Heart left ventricle (tissue), 16 donors: ENCODE results near the gene SPATA7. TPM values are rescaled to one million over a fixed set of nuclear protein-coding genes. Genes with fewer than 3 reads are reported as not detected.

Experiments used
- ATAC-seq, 4 donors: fragments of 200-7000 bp; cut with Tn5 transposase; one replicate each; pipeline ENCODE4 v1.9.1; 2020 to 2022; ENCODE audit warnings: moderate library complexity in 4 of 4, mild to moderate bottlenecking in 3 of 4, moderate number of reproducible peaks in 1 of 4
- DNase-seq, 5 donors: peaks; one replicate each; pipeline ENCODE4 v3.0.0-alpha.2; 2020
- H3K27ac ChIP-seq, 12 donors: fragments of 200-600 bp; sonication (generic) in 4 of 12; one replicate each; pipeline versions ENCODE4 v1.5.0 to v1.8.0; 2016 to 2022; ENCODE audit warnings: mild to moderate bottlenecking in 2 of 12
- H3K27me3 ChIP-seq, 9 donors: fragments of 200-600 bp; sonication (generic) in 2 of 9; one replicate each; pipeline versions ENCODE4 v1.5.1 to v1.8.0; 2016 to 2022; ENCODE audit warnings: mild to moderate bottlenecking in 3 of 9
- H3K36me3 ChIP-seq, 9 donors: fragments of 200-600 bp; sonication (generic) in 2 of 9; one replicate each; pipeline versions ENCODE4 v1.5.0 to v1.8.0; 2018 to 2022; ENCODE audit warnings: mild to moderate bottlenecking in 2 of 9
- H3K4me1 ChIP-seq, 12 donors: fragments of 200-600 bp; sonication (generic) in 4 of 12; one replicate each; pipeline versions ENCODE4 v1.5.0 to v1.8.0; 2016 to 2022; ENCODE audit warnings: mild to moderate bottlenecking in 3 of 12
- H3K4me3 ChIP-seq, 12 donors: fragments of 200-600 bp; sonication (generic) in 4 of 12; one replicate each; pipeline versions ENCODE4 v1.5.0 to v1.8.0; 2017 to 2022; ENCODE audit warnings: mild to moderate bottlenecking in 9 of 12, moderate library complexity in 4 of 12
- H3K9me3 ChIP-seq, 12 donors: fragments of 200-600 bp; sonication (generic) in 4 of 12; one replicate each; pipeline versions ENCODE4 v1.5.0 to v1.8.0; 2016 to 2022; ENCODE audit warnings: mild to moderate bottlenecking in 1 of 12
- POLR2A ChIP-seq, 2 donors: fragments of 450-650 bp; IDR thresholded peaks; one replicate each; pipeline ENCODE4 v1.6.1; 2017; ENCODE audit warnings: antibody characterized with exemption in 2 of 2, mild to moderate bottlenecking in 2 of 2, moderate library complexity in 2 of 2
- WGBS, 4 donors: extraction: QIAGEN DNeasy Blood & Tissue Kit in 2 of 4; methylation state at CpG; one replicate each; pipeline versions ENCODE4 v1.1.5 to v1.1.7; 2013 to 2018; 5-methylcytosine and 5-hydroxymethylcytosine counted together
- intact Hi-C, 10 donors: fragments of 100-400 bp; cut with DNase I; formaldehyde crosslinking; loops; one replicate each; pipeline versions ENCODE4 v1.11.1 to v1.14.2; 2022
- polyA plus RNA-seq, 2 donors: library from polyadenylated mRNA; stranded (reverse); fragments of 200-250 nt; gene quantifications; one replicate each; pipeline ENCODE4 v1.2.3, GENCODE V29; 2013
- total RNA-seq, 9 donors: library from RNA; depleted of rRNA in 2 of 9; stranded (reverse); fragments of >200 nt in 2 of 9; fragmentation: NEBNext Ultra II Directional in 3 of 9; extraction: Animal tissue kit (Norgen Biotek cat#: 25700) in 3 of 9; gene quantifications; one replicate each; pipeline versions ENCODE4 v1.1.0 to v1.2.4, GENCODE V29; 2016 to 2023
- TF ChIP-seq, protein P1 (sequence below), 12 donors: fragments of 200-600 bp; sonication (generic) in 4 of 12; IDR thresholded peaks; one replicate each; pipeline versions ENCODE4 v1.5.0 to v1.8.0; 2018 to 2022; ENCODE audit warnings: antibody characterized with exemption in 12 of 12, mild to moderate bottlenecking in 5 of 12
- donor health status: ischemic (EF 13 %, LVEDD 7.1; RV severe dilation, severe dysfunction).
- donor health status: healthy with polysubstance abuse.
- donor health status: DM: no; HTN: yes; CAD: no.
- donor health status: DM: no; HTN: no; CAD: no.
- donor health status: ischemic (EF 25% LVEDD 6.9; RV normal size, moderate dysfunction).
- donor health status: ischemic (EF 25% LVEDD 5.7; RV mildly dilated, moderate dysfunction).
- donor health status: healthy.
- donor health status: DM: yes; HTN: yes; CAD: no.
- donor health status: ischemic (EF 35%, LVEDD 5.7; RV mildly dilated, moderate dysfunction).
- donor health status: nonischemic (EF 11% LVEDD 7.7; RV severe dilation, severe dysfunction).
- donor health status: DM: yes; HTN: yes; CAD: no.
- donor health status: PGD.
- donor health status: ischemic (EF 29% LVEDD 5.4; RV normal size, mild dysfunction).
- donor health status: nonischemic (EF 23%, LVEDD 6.1; RV moderate dilation, normal function).

The SPATA7 gene
- total and polyA plus RNA-seq, 11 donors: 3.1 to 15.1 (median 8.2) TPM

GRCh38 chr14:88354358-88354757, 31.1 kb upstream of the SPATA7 start:
- no peak for ATAC-seq
- Histone ChIP-seq H3K36me3 (no peaks in the 10 kb centered on the region), H3K4me1 (no peaks in the 10 kb centered on the region), H3K27ac (no peak overlapping the region), H3K27me3 (no peaks in the 10 kb centered on the region), H3K9me3 (no peaks in the 10 kb centered on the region), H3K4me3 (no peak overlapping the region)
- 49 to 87% (median 80%) methylated on average over 3 of the region's 3 CpGs for WGBS, 4 donors
- no peak for DNase-seq
- TF ChIP-seq POLR2A (IDR thresholded peaks at IDR 0.05): no peak
- TF ChIP-seq, protein P1, sequence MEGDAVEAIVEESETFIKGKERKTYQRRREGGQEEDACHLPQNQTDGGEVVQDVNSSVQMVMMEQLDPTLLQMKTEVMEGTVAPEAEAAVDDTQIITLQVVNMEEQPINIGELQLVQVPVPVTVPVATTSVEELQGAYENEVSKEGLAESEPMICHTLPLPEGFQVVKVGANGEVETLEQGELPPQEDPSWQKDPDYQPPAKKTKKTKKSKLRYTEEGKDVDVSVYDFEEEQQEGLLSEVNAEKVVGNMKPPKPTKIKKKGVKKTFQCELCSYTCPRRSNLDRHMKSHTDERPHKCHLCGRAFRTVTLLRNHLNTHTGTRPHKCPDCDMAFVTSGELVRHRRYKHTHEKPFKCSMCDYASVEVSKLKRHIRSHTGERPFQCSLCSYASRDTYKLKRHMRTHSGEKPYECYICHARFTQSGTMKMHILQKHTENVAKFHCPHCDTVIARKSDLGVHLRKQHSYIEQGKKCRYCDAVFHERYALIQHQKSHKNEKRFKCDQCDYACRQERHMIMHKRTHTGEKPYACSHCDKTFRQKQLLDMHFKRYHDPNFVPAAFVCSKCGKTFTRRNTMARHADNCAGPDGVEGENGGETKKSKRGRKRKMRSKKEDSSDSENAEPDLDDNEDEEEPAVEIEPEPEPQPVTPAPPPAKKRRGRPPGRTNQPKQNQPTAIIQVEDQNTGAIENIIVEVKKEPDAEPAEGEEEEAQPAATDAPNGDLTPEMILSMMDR (IDR thresholded peaks at IDR 0.05): no peak
- intact Hi-C loops: no loop called here

DNA sequence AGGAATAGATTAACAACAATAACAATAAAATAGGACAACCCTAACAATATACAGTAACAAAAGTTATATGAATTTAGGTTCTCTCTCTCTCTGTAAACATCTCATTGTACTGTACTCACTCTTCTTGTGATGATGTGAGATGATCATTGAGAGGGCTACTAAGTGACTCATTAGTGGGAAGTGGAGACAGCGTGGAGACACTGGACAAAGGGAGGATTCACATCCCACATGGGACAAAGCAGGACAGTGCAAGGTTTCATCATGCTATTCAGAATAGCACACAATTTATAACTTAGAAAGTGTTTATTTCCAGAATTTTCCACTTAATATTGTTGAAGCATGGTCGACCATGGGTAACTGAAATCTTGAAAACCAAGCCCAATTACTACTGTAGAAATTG, 26.0 kb upstream of the SPATA7 start:
- no peaks in the 10 kb centered on the region for H3K9me3 ChIP-seq
- WGBS, 4 donors: 56 to 70% (median 62%) methylated on average over 2 of the region's 2 CpGs
- ATAC-seq (no peak), DNase-seq (no peak)
- TF ChIP-seq, protein P1 (IDR thresholded peaks at IDR 0.05): no peak
- no peak for TF ChIP-seq POLR2A (IDR thresholded peaks at IDR 0.05)
- no peaks in the 10 kb centered on the region for H3K4me1 ChIP-seq
- no peaks in the 10 kb centered on the region for H3K36me3 ChIP-seq
- no peak overlapping the region for H3K4me3 ChIP-seq
- H3K27ac ChIP-seq: no peak overlapping the region
- intact Hi-C loops: no loop called here
- H3K27me3 ChIP-seq: peaks cover 0 to 7% (median 0%) of the 10 kb centered on the region in 9 donors

GRCh38 chr14:88363644-88364043, 21.8 kb upstream of the SPATA7 start:
- WGBS, 4 donors: 73 to 86% (median 82%) methylated on average over 4 of the region's 4 CpGs
- DNase-seq (no peak), ATAC-seq (no peak)
- H3K4me3 ChIP-seq: no peak overlapping the region
- intact Hi-C loops: loop anchor here in 1 of 10 donors (10.0 kb wide), 1 partner anchor 169 kb away; no protein-coding TSS in a partner anchor
- H3K27me3 ChIP-seq: peaks cover 0 to 7% (median 0%) of the 10 kb centered on the region in 9 donors
- H3K4me1 ChIP-seq: no peaks in the 10 kb centered on the region
- no peaks in the 10 kb centered on the region for H3K36me3 ChIP-seq
- H3K27ac ChIP-seq: no peak overlapping the region
- TF ChIP-seq POLR2A (IDR thresholded peaks at IDR 0.05): no peak
- TF ChIP-seq, protein P1 (IDR thresholded peaks at IDR 0.05): no peak
- peaks cover 0 to 2% (median 0%) of the 10 kb centered on the region in 12 donors for H3K9me3 ChIP-seq

GRCh38 chr14:88364710-88365413, 20.6 kb upstream of the SPATA7 start:
- TF ChIP-seq POLR2A (IDR thresholded peaks at IDR 0.05): no peak
- TF ChIP-seq, protein P1 (IDR thresholded peaks at IDR 0.05): no peak
- Histone ChIP-seq H3K4me1 (no peaks in the 10 kb centered on the region), H3K4me3 (no peak overlapping the region), H3K9me3 (peaks cover 0 to 12% (median 0%) of the 10 kb centered on the region in 12 donors), H3K36me3 (no peaks in the 10 kb centered on the region), H3K27me3 (peaks cover 0 to 7% (median 0%) of the 10 kb centered on the region in 9 donors), H3K27ac (no peak overlapping the region)
- ATAC-seq (no peak), DNase-seq (no peak)
- 63 to 74% (median 65%) methylated on average over 4 of the region's 4 CpGs for WGBS, 4 donors
- intact Hi-C loops: loop anchor here in 1 of 10 donors (10.0 kb wide), 1 partner anchor 170 kb away; no protein-coding TSS in a partner anchor
